DMS153 treated with DMSO at 0.1 percent for 48 hours (cell line): ENCODE measurements around the gene QKI.
"Not testable (repeated sequence)": the region's sequence is repeated elsewhere in the genome, so short reads cannot be mapped to it uniquely, and the experiment has no call there.

Experiments
- DNase-seq: peaks from one replicate; lab custom pipeline; 2025; ENCODE audit not compliant: unreplicated experiment; lab: John Stamatoyannopoulos, UW

The QKI gene

GRCh38 chr6:163414117-163414945, at the start of gene QKI:
Gene QKI (plus strand): TSS chr6:163414718. CDS start chr6:163415194, 476 bp downstream.
- peak; percentile 36 for DNase-seq

- no peak for DNase-seq
These were observed 48.2 kb upstream of the QKI start for GRCh38 chr6:163366288-163366687.

- no peak for DNase-seq
These were observed 46.9 kb upstream of the QKI start for GRCh38 chr6:163367497-163368183.

- no peak for DNase-seq
These were observed 45.4 kb upstream of the QKI start for GRCh38 chr6:163369141-163369540.

GRCh38 chr6:163369628-163370365, 44.7 kb upstream of the QKI start:
- DNase-seq: no peak

GRCh38 chr6:163370464-163371117, 43.9 kb upstream of the QKI start:
- no peak for DNase-seq

- no peak for DNase-seq
These were observed 43.4 kb upstream of the QKI start for GRCh38 chr6:163371129-163371528.

GRCh38 chr6:163373240-163373639, 41.3 kb upstream of the QKI start:
- no peak for DNase-seq

- no peak for DNase-seq
These were observed 39.2 kb upstream of the QKI start for GRCh38 chr6:163375361-163375760.

- no peak for DNase-seq
These were observed 38.3 kb upstream of the QKI start for GRCh38 chr6:163376187-163376586.

- DNase-seq: no peak
These were observed 37.0 kb upstream of the QKI start for GRCh38 chr6:163377561-163377960.

- no peak for DNase-seq
These were observed 34.3 kb upstream of the QKI start for GRCh38 chr6:163380216-163380615.

GRCh38 chr6:163381118-163381756, 33.3 kb upstream of the QKI start:
- no peak for DNase-seq

GRCh38 chr6:163383396-163383795, 31.1 kb upstream of the QKI start:
- DNase-seq: not testable (repeated sequence)

- no peak for DNase-seq
These were observed 30.6 kb upstream of the QKI start for GRCh38 chr6:163383912-163384311.

- DNase-seq: no peak
These were observed 30.0 kb upstream of the QKI start for GRCh38 chr6:163384510-163384909.

- not testable (repeated sequence) for DNase-seq
These were observed 29.0 kb upstream of the QKI start for GRCh38 chr6:163385503-163385902.

- DNase-seq: no peak
These were observed 28.1 kb upstream of the QKI start for GRCh38 chr6:163386329-163386908.

- DNase-seq: no peak
These were observed 27.2 kb upstream of the QKI start for GRCh38 chr6:163387317-163387716.

GRCh38 chr6:163389354-163389753, 25.2 kb upstream of the QKI start:
- DNase-seq: no peak
